HFFc6 (cell line): ENCODE measurements around the gene ZNF302. TPM values are rescaled to one million over a fixed set of nuclear protein-coding genes. Genes with fewer than 3 reads are reported as not detected.
"Not testable (repeated sequence)": the region's sequence is repeated elsewhere in the genome, so short reads cannot be mapped to it uniquely, and the experiment has no call there.

ENCODE experiments used
- DNase-seq: peaks from one replicate; pipeline ENCODE4 v3.0.0-alpha.2; 2018
- H3K27ac Mint-ChIP-seq: 2 replicates; pipeline ENCODE4 v1.8.0; 2020; ENCODE audit warnings: mild to moderate bottlenecking, mixed read lengths
- H3K27me3 Mint-ChIP-seq: 2 replicates; pipeline ENCODE4 v1.8.0; 2021; ENCODE audit warnings: mild to moderate bottlenecking, moderate library complexity, mixed read lengths; ENCODE audit not compliant: insufficient read depth
- H3K36me3 Mint-ChIP-seq: 2 replicates; pipeline ENCODE4 v1.8.0; 2021; ENCODE audit warnings: low read depth, mixed read lengths
- H3K4me1 Mint-ChIP-seq: 2 replicates; pipeline ENCODE4 v1.8.0; 2020; ENCODE audit warnings: low read depth, mixed read lengths
- H3K4me3 Mint-ChIP-seq: 2 replicates; pipeline ENCODE4 v1.8.0; 2020; ENCODE audit warnings: mild to moderate bottlenecking, moderate library complexity, mixed read lengths
- H3K9me3 Mint-ChIP-seq: 2 replicates; pipeline ENCODE4 v1.8.0; 2020; ENCODE audit warnings: mild to moderate bottlenecking, mixed read lengths
- CTCF ChIP-seq: fragments of 200-600 bp; sonication (generic); IDR thresholded peaks from 2 replicates; pipeline ENCODE4 v1.5.0; 2021; ENCODE audit warnings: antibody characterized with exemption, mild to moderate bottlenecking
- total RNA-seq, 6 experiments: library from RNA; stranded (reverse); fragmentation: NEBNext Ultra II Directional; extraction: Animal tissue kit (Norgen Biotek cat#: 25700); gene quantifications; 2 replicates in 1 of 6; 3 replicates in 5 of 6; pipeline ENCODE4 v1.2.3, GENCODE V29; 2021

Gene ZNF302
- total RNA-seq, 6 experiments from 2014 or later: 8.6 to 12.0 (median 9.7) TPM

- H3K4me1 Mint-ChIP-seq: no peaks in the 10 kb centered on the region
- no peak for DNase-seq
- TF ChIP-seq CTCF: no peak
- H3K27me3 Mint-ChIP-seq: no peaks in the 10 kb centered on the region; the same call in 1 of the 2 replicates
- no peak overlapping the region for H3K4me3 Mint-ChIP-seq
- no peak overlapping the region for H3K27ac Mint-ChIP-seq
- no peaks in the 10 kb centered on the region for H3K36me3 Mint-ChIP-seq
- no peaks in the 10 kb centered on the region for H3K9me3 Mint-ChIP-seq
These were observed 16.1 kb upstream of the ZNF302 start for GRCh38 chr19:34661357-34661756.

- Mint-ChIP-seq H3K27ac (no peak overlapping the region), H3K27me3 (peaks cover 2% of the 10 kb centered on the region), H3K36me3 (no peaks in the 10 kb centered on the region), H3K9me3 (no peaks in the 10 kb centered on the region), H3K4me3 (no peak overlapping the region), H3K4me1 (peaks cover 9% of the 10 kb centered on the region)
- TF ChIP-seq CTCF: peak; percentile 74
- DNase-seq: peak; percentile 12
These were observed 14.6 kb upstream of the ZNF302 start for GRCh38 chr19:34662919-34663318.

- TF ChIP-seq CTCF: no peak
- Mint-ChIP-seq H3K36me3 (no peaks in the 10 kb centered on the region), H3K4me1 (peaks cover 9% of the 10 kb centered on the region), H3K4me3 (no peak overlapping the region), H3K27ac (no peak overlapping the region), H3K9me3 (no peaks in the 10 kb centered on the region), H3K27me3 (peaks cover 2% of the 10 kb centered on the region)
- no peak for DNase-seq
These were observed 13.3 kb upstream of the ZNF302 start for GRCh38 chr19:34664168-34664567.

GRCh38 chr19:34664870-34665269, 12.6 kb upstream of the ZNF302 start:
- Mint-ChIP-seq H3K27me3 (peaks cover 2% of the 10 kb centered on the region), H3K4me1 (peaks cover 9% of the 10 kb centered on the region), H3K9me3 (no peaks in the 10 kb centered on the region), H3K4me3 (no peak overlapping the region), H3K36me3 (no peaks in the 10 kb centered on the region), H3K27ac (no peak overlapping the region)
- TF ChIP-seq CTCF: no peak
- DNase-seq: no peak

- H3K4me3 Mint-ChIP-seq, H3K27ac Mint-ChIP-seq, H3K9me3 Mint-ChIP-seq, H3K36me3 Mint-ChIP-seq, H3K4me1 Mint-ChIP-seq, H3K27me3 Mint-ChIP-seq, DNase-seq: not testable (repeated sequence)
These were observed 12.2 kb upstream of the ZNF302 start for GRCh38 chr19:34665275-34665674.

- Mint-ChIP-seq H3K9me3 (no peaks in the 10 kb centered on the region), H3K27me3 (peaks cover 2% of the 10 kb centered on the region; the same call in 1 of the 2 replicates), H3K4me3 (peak overlapping the region; percentile 87; the same call in 1 of the 2 replicates), H3K36me3 (no peaks in the 10 kb centered on the region), H3K4me1 (peaks cover 9% of the 10 kb centered on the region), H3K27ac (peak overlapping the region; percentile 12; the same call in 1 of the 2 replicates)
- no peak for TF ChIP-seq CTCF
- DNase-seq: no peak
These were observed 11.1 kb upstream of the ZNF302 start for GRCh38 chr19:34666200-34666957.
